Measurements from ENCODE around the gene GID8. TPM values are rescaled to one million over a fixed set of nuclear protein-coding genes. Genes with fewer than 3 reads are reported as not detected.
"Not testable (repeated sequence)": the region's sequence is repeated elsewhere in the genome, so short reads cannot be mapped to it uniquely, and the experiment has no call there.

GID8 gene
- total RNA-seq, 4 donors from 2014 or later, result 22.4 to 30.1 (median 25.6) TPM

DNA sequence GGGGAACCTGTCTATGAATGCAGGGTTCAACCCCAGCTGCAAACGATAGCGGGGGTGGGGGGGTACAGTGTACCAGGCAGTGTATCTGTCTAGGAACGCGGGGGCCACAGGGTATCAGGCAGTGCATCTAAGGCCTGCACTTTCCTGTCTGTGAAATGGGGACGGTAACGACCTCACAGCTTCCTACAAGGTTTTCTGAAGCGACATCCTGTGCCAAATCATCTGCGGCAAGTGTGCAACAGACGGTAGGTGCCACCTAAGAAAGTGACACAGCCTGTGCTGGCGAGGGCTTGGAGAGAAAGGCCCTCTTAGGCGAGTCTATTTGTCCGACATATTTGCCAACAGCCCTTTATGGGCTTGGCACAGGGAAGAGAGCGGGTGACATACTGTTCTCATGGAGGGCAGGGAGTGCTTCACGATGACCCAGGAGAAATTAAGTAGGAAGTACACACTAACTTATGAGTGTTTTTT lies 15.5 kb upstream of the GID8 start:
- H3K27me3 ChIP-seq, result no peaks in the 10 kb centered on the region
- H3K4me3 ChIP-seq, result peak overlapping the region in 1 of 4 donors; percentile 19
- H3K9me3 ChIP-seq, result no peaks in the 10 kb centered on the region
- TF ChIP-seq EP300 (IDR thresholded peaks at IDR 0.05), result no peak
- no peak for TF ChIP-seq POLR2A (IDR thresholded peaks at IDR 0.05; ENCODE audit: low read depth)
- no peak for TF ChIP-seq CTCF (IDR thresholded peaks at IDR 0.05)
- H3K27ac ChIP-seq (replicated peaks in 1 of 4), result peak overlapping the region; percentile 95 to 98 (median 98)
- H3K36me3 ChIP-seq, result no peaks in the 10 kb centered on the region
- intact Hi-C loops (cut with DNase I), result no loop called here
- H3K4me1 ChIP-seq, result peaks cover 83 to 89% (median 88%) of the 10 kb centered on the region in 4 donors
- 84% methylated on average over 14 of the region's 14 CpGs for WGBS
- DNase-seq (ENCODE audit: extremely low spot score), result no peak

DNA sequence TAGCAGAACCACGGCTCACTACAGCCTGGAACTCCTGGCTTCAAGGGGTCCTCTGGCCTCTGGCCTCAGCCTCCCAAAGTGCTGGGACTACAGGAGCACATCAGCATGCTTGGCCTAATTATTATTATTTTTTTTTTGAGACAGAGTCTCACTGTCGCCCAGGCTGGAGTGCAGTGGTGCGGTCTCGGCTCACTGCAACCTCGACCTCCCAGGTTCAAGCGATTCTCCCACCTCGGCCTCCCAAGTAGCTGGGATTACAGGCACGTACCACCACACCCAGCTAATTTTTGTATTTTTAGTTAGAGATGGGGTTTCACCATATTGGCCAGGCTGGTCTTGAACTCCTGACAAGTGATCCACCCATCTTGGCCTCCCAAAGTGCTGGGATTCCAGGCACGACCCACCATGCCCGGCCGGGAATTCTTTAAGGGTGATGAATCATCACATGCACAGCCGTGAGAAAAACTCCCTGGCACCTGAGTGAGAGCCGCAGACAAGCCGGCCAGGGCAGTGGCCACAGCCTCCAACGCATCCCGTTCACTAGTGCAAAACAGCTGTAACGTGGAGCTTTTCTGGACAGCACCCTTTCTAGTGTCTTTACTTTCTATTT lies 14.8 kb upstream of the GID8 start:
- H3K4me1 ChIP-seq, result peaks cover 83 to 89% (median 88%) of the 10 kb centered on the region in 4 donors
- peak overlapping the region in 3 of 4 donors; percentile 11 to 94 (median 19) for H3K4me3 ChIP-seq
- H3K9me3 ChIP-seq; DNase-seq (ENCODE audit: extremely low spot score); H3K36me3 ChIP-seq; H3K27me3 ChIP-seq; intact Hi-C loops (cut with DNase I): not testable (repeated sequence)
- 52% methylated on average over 17 of the region's 17 CpGs for WGBS
- H3K27ac ChIP-seq (replicated peaks in 1 of 4), result peak overlapping the region; percentile 95 to 98 (median 98)
- TF ChIP-seq POLR2AphosphoS5 (IDR thresholded peaks at IDR 0.05), result peak; percentile 59 to 76

DNA sequence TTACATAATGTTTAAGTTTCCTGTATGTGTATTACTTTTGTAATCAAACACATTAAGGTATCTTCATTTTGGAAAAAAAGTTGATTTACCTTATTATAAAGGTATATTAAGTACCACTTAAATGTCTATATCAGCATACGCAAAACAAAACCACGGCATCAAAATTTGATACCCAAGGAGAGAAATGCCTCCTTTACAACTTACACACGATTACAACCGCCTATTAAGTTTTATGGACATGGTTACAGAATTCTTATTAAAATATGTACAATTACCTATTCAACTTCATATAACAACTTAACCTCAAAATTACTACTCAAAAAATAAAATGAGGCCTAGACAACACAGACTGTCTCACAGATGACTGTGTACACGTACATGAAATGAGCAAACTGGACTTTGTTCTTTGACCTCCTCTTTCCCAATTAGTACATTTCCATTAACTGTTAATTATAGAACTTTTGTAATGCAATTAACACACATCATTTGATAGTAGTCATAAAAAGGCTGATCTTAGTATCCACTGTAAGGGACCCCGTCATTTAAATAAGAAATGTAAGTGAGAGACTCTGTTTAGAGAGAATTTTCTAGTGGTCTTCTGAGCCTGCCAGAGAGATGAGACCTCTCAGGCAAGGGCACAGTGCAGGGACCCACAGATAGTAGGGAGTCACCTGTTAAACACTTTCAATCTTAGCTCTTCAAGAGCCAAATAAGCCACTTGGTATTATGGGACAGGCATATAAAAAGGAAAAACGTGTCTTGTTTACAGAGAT lies 14.1 kb upstream of the GID8 start:
- H3K4me1 ChIP-seq, result peaks cover 82 to 89% (median 88%) of the 10 kb centered on the region in 4 donors
- H3K9me3 ChIP-seq, result no peaks in the 10 kb centered on the region
- H3K27ac ChIP-seq (replicated peaks in 1 of 4), result peak overlapping the region; percentile 95 to 98 (median 98)
- no peaks in the 10 kb centered on the region for H3K27me3 ChIP-seq
- H3K4me3 ChIP-seq, result peak overlapping the region; percentile 79 to 97 (median 95)
- intact Hi-C loops (cut with DNase I), result no loop called here
- H3K36me3 ChIP-seq, result no peaks in the 10 kb centered on the region
- no peak for DNase-seq (ENCODE audit: extremely low spot score)
- 48% methylated on average over 7 of the region's 7 CpGs for WGBS
- TF ChIP-seq CTCF (IDR thresholded peaks at IDR 0.05), result no peak
- TF ChIP-seq POLR2A (IDR thresholded peaks at IDR 0.05; ENCODE audit: low read depth), result no peak
- TF ChIP-seq POLR2AphosphoS5 (IDR thresholded peaks at IDR 0.05), result no peak
- TF ChIP-seq EP300 (IDR thresholded peaks at IDR 0.05), result no peak

DNA sequence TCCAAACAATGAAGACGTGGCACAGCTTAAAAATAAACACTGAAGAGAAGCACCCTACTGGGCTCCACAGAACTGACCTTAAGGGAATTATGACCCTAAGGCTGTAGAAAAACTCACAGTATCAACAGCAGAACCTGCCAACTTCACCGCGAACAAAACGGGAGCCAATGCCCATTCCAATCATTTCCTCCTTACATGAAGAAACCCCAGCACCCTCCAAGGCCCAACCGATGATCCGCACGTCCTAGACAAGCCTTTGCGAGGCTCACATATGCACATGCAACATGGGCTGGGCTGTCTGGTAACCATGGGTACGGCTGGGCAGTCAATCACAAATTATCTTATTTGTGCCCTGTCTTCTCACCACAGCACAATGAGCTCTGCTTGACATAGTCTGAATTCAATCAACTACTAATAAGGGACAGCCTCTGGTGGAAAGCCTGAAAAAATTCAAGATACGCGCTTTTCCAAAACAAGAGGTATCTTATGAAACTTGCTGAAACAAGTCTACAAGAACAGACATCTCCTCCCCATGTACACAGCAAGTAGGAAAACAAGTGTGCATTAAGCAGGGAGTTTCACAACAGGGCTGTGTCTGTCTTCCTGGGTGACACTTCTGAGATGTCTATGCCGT lies 13.4 kb upstream of the GID8 start:
- WGBS, result 26% methylated on average over 12 of the region's 12 CpGs
- Histone ChIP-seq H3K36me3 (no peaks in the 10 kb centered on the region), H3K27me3 (no peaks in the 10 kb centered on the region), H3K4me1 (peaks cover 78 to 89% (median 87%) of the 10 kb centered on the region in 4 donors), H3K27ac (replicated peaks in 1 of 4) (peak overlapping the region; percentile 95 to 98 (median 98)), H3K9me3 (no peaks in the 10 kb centered on the region), H3K4me3 (peak overlapping the region; percentile 79 to 97 (median 95))
- no peak for DNase-seq (ENCODE audit: extremely low spot score)
- TF ChIP-seq CTCF (IDR thresholded peaks at IDR 0.05), result no peak
- TF ChIP-seq POLR2AphosphoS5 (IDR thresholded peaks at IDR 0.05), result no peak
- no peak for TF ChIP-seq EP300 (IDR thresholded peaks at IDR 0.05)
- no peak for TF ChIP-seq POLR2A (IDR thresholded peaks at IDR 0.05; ENCODE audit: low read depth)
- intact Hi-C loops (cut with DNase I), result no loop called here

- no peaks in the 10 kb centered on the region for H3K36me3 ChIP-seq
- H3K27ac ChIP-seq (replicated peaks in 1 of 4), result peak overlapping the region; percentile 95 to 98 (median 98)
- intact Hi-C loops (cut with DNase I), result no loop called here
- WGBS, result 0% methylated on average over 4 of the region's 4 CpGs
- H3K4me3 ChIP-seq, result peak overlapping the region; percentile 79 to 97 (median 95)
- no peaks in the 10 kb centered on the region for H3K27me3 ChIP-seq
- H3K9me3 ChIP-seq, result no peaks in the 10 kb centered on the region
- DNase-seq (ENCODE audit: extremely low spot score), result no peak
- H3K4me1 ChIP-seq, result peaks cover 78 to 89% (median 87%) of the 10 kb centered on the region in 4 donors
- TF ChIP-seq POLR2AphosphoS5 (IDR thresholded peaks at IDR 0.05) (no peak), POLR2A (IDR thresholded peaks at IDR 0.05; ENCODE audit: low read depth) (no peak), EP300 (IDR thresholded peaks at IDR 0.05) (no peak), CTCF (IDR thresholded peaks at IDR 0.05) (no peak)
Observed at GRCh38 chr20:62925076-62925419, 12.9 kb upstream of the GID8 start.

Data from esophagus muscularis mucosa (tissue), 4 donors.